HepG2 (cell line): ENCODE measurements around the gene ADAM10. TPM values are rescaled to one million over a fixed set of nuclear protein-coding genes. Genes with fewer than 3 reads are reported as not detected.

Source experiments
- ATAC-seq: fragments of 200-7000 bp; cut with Tn5 transposase; 3 replicates; pipeline ENCODE4 v1.9.1; 2020; ENCODE audit warnings: mild to moderate bottlenecking, moderate library complexity
- BruUV-seq: library from RNA; stranded (reverse); fragments of 400-500 nt; replicated peaks from 2 replicates; lab custom pipeline; 2021; lab: Mats Ljungman, UMichigan
- CTCF ChIA-PET: fragments of 300-600 bp; formaldehyde crosslinking; extraction: SDS; loops from one replicate; lab custom pipeline; 2021; ENCODE audit warnings: low total read pairs, inconsistent platforms, low intra/inter-chr PET ratio; lab: Yijun Ruan, JAX
- POLR2A ChIA-PET: fragments of 350-600 bp; sonication (Branson Sonifier 250); formaldehyde crosslinking; loops from one replicate; lab custom pipeline; 2020; ENCODE audit warnings: antibody characterized with exemption, inconsistent platforms; lab: Yijun Ruan, JAX
- DNase-seq: peaks from one replicate; pipeline ENCODE4 v3.0.0-alpha.2; 2015; ENCODE audit warnings: low spot score
- FAIRE-seq: peaks from 3 replicates; lab custom pipeline; 2011; peaks lifted over from hg19 to GRCh38; lab: Jason Lieb, UNC
- H2AFZ ChIP-seq: one replicate; pipeline ENCODE4 v1.6.1; 2011; ENCODE audit warnings: low read length, inconsistent platforms
- H3K27ac ChIP-seq: fragments of 300-600 bp; 3 replicates; pipeline ENCODE4 v1.8.0; 2011; ENCODE audit warnings: mixed run types, mild to moderate bottlenecking, mixed read lengths, low read length, inconsistent platforms; ENCODE audit not compliant: insufficient read depth; ENCODE audit errors: extremely low read length
- H3K27me3 ChIP-seq, 2 experiments: fragments of 200-600 bp in 1 of 2; 2 replicates in 1 of 2; 3 replicates in 1 of 2; pipeline versions ENCODE4 v1.6.0 to v1.8.0; 2011; ENCODE audit warnings: low read length in 2 of 2, mild to moderate bottlenecking in 2 of 2, moderate library complexity in 2 of 2, inconsistent platforms in 1 of 2; ENCODE audit not compliant: insufficient read depth in 2 of 2, control insufficient read depth in 1 of 2
- H3K36me3 ChIP-seq, 2 experiments: fragments of 200-600 bp in 1 of 2; replicated peaks in 1 of 2; 2 replicates in 1 of 2; 3 replicates in 1 of 2; pipeline versions ENCODE4 v1.5.1 to v1.8.0; 2011; ENCODE audit warnings: low read length in 2 of 2, inconsistent platforms in 1 of 2; ENCODE audit not compliant: insufficient read depth in 2 of 2, control insufficient read depth in 1 of 2
- H3K4me1 ChIP-seq: 2 replicates; pipeline ENCODE4 v1.5.1; 2012; ENCODE audit warnings: low read length, inconsistent platforms; ENCODE audit not compliant: insufficient read depth
- H3K4me2 ChIP-seq: 2 replicates; pipeline ENCODE4 v1.6.0; 2011; ENCODE audit warnings: low read depth, low read length, inconsistent platforms
- H3K4me3 ChIP-seq, 3 experiments: fragments of 200-600 bp in 1 of 3; sonication (generic), shearing (Covaris generic) in 1 of 3; replicated peaks in 1 of 3; 2 replicates each; pipeline ENCODE4 v1.5.1; 2011 to 2016; ENCODE audit warnings: low read length in 3 of 3, inconsistent platforms in 2 of 3, low read depth in 2 of 3, mild to moderate bottlenecking in 2 of 3, control low read depth in 1 of 3, mixed read lengths in 1 of 3; ENCODE audit not compliant: insufficient read depth in 1 of 3
- H3K79me2 ChIP-seq: one replicate; pipeline ENCODE4 v1.6.1; 2011; ENCODE audit warnings: low read length, inconsistent platforms; ENCODE audit not compliant: insufficient read depth
- H3K9ac ChIP-seq: 2 replicates; pipeline ENCODE4 v1.6.0; 2011; ENCODE audit warnings: mild to moderate bottlenecking, low read depth, low read length, inconsistent platforms; ENCODE audit not compliant: insufficient read depth
- H3K9me3 ChIP-seq: 2 replicates; pipeline ENCODE4 v1.5.1; 2012; ENCODE audit warnings: mild to moderate bottlenecking, low read length
- H4K20me1 ChIP-seq: 2 replicates; pipeline ENCODE4 v1.6.0; 2011; ENCODE audit warnings: inconsistent platforms, mild to moderate bottlenecking, low read length, moderate library complexity; ENCODE audit not compliant: insufficient read depth
- DMAP1 ChIP-seq: IDR thresholded peaks from 2 replicates; pipeline ENCODE4 v1.6.1; 2016
- HDAC2 ChIP-seq: sonication (generic); formaldehyde crosslinking; IDR thresholded peaks from 2 replicates; pipeline ENCODE4 v1.4.0; 2020; ENCODE audit warnings: missing genetic modification reagents
- IKZF5 ChIP-seq: IDR thresholded peaks from 2 replicates; pipeline ENCODE4 v1.6.1; 2018; ENCODE audit warnings: missing genetic modification reagents, mild to moderate bottlenecking, missing compliant biosample characterization
- KDM5B ChIP-seq: sonication (generic); formaldehyde crosslinking; IDR thresholded peaks from 2 replicates; pipeline ENCODE4 v1.4.0; 2020; ENCODE audit warnings: missing genetic modification reagents, mild to moderate bottlenecking, borderline replicate concordance
- KMT2A ChIP-seq: sonication (generic); formaldehyde crosslinking; IDR thresholded peaks from 2 replicates; pipeline ENCODE4 v1.4.0; 2020; ENCODE audit warnings: missing genetic modification reagents
- MNT ChIP-seq: fragments of 450-650 bp; IDR thresholded peaks from 2 replicates; pipeline ENCODE4 v1.6.1; 2016
- MXD3 ChIP-seq: IDR thresholded peaks from 2 replicates; pipeline ENCODE4 v1.6.1; 2016; ENCODE audit warnings: mild to moderate bottlenecking, missing biosample characterization, missing genetic modification reagents
- NFATC3 ChIP-seq: sonication (generic); formaldehyde crosslinking; IDR thresholded peaks from 2 replicates; pipeline ENCODE4 v1.5.1; 2020; ENCODE audit warnings: mild to moderate bottlenecking, missing genetic modification reagents
- NFKB2 ChIP-seq: sonication (generic); formaldehyde crosslinking; IDR thresholded peaks from 2 replicates; pipeline ENCODE4 v1.4.0; 2020; ENCODE audit warnings: missing genetic modification reagents, borderline replicate concordance
- NR2F6 ChIP-seq, 2 experiments: IDR thresholded peaks; 2 replicates each; pipeline ENCODE4 v1.6.1; 2016; ENCODE audit warnings: antibody characterized with exemption in 1 of 2, mild to moderate bottlenecking in 1 of 2
- POLR2AphosphoS5 ChIP-seq: IDR thresholded peaks from 2 replicates; pipeline ENCODE4 v1.6.1; 2012; ENCODE audit warnings: low read depth, low read length
- RBFOX2 ChIP-seq: fragments of 200-400 bp; formaldehyde crosslinking; IDR thresholded peaks from 2 replicates; pipeline ENCODE4 v1.6.1; 2017; ENCODE audit warnings: low read depth, mild to moderate bottlenecking, low read length
- SOX13 ChIP-seq, 3 experiments: fragments of 450-650 bp in 1 of 3; sonication (generic) in 1 of 3; formaldehyde crosslinking in 1 of 3; IDR thresholded peaks in 2 of 3; conservative IDR thresholded peaks in 1 of 3; 2 replicates each; pipeline versions ENCODE4 v1.5.0 to v1.6.1; 2016 to 2020; ENCODE audit warnings: antibody characterized with exemption in 1 of 3, mild to moderate bottlenecking in 1 of 3, missing compliant biosample characterization in 1 of 3, missing genetic modification reagents in 1 of 3, moderate library complexity in 1 of 3
- ZGPAT ChIP-seq: IDR thresholded peaks from 2 replicates; pipeline ENCODE4 v1.6.1; 2016; ENCODE audit warnings: mild to moderate bottlenecking
- ZNF704 ChIP-seq: sonication (generic); formaldehyde crosslinking; IDR thresholded peaks from 2 replicates; pipeline ENCODE4 v1.8.1; 2023; ENCODE audit warnings: mild to moderate bottlenecking, inconsistent platforms, moderate library complexity, missing genetic modification reagents, borderline replicate concordance
- ZNF768 ChIP-seq: sonication (generic); formaldehyde crosslinking; IDR thresholded peaks from 2 replicates; pipeline ENCODE4 v1.4.0; 2020; ENCODE audit warnings: missing genetic modification reagents
- ZNF792 ChIP-seq: IDR thresholded peaks from 2 replicates; pipeline ENCODE4 v1.6.1; 2016
- WGBS: methylation state at CpG from one replicate; pipeline ENCODE4 v1.1.6; 2017; ENCODE audit warnings: low lambda C conversion rate; 5-methylcytosine and 5-hydroxymethylcytosine counted together
- in situ Hi-C: cut with HindIII; loops from 2 replicates; pipeline ENCODE4 v1.10.0; 2017; ENCODE audit warnings: low pct_unique_long_range_greater_than_20kb; ENCODE audit not compliant: extremely low pct_ligation_motif_present
- intact Hi-C: fragments of 100-400 bp; cut with micrococcal nuclease; formaldehyde crosslinking; loops from one replicate; pipeline ENCODE4 v1.10.0; 2022; ENCODE audit not compliant: unreplicated experiment
- polyA plus RNA-seq, 8 experiments: library from polyadenylated mRNA; depleted of rRNA in 3 of 8; stranded (reverse) in 7 of 8; unstranded in 1 of 8; fragments of >200 nt; fragmentation: Illumina TruSeq in 4 of 8; extraction: Trizol in 4 of 8; gene quantifications; 2 replicates each; pipeline versions ENCODE4 v1.2.1 to v1.2.3, GENCODE V29; 2011 to 2016; ENCODE audit warnings: low read depth in 4 of 8, missing spikeins in 1 of 8, mixed read lengths in 1 of 8; ENCODE audit not compliant: insufficient read depth in 1 of 8
- total RNA-seq, 5 experiments: library from RNA; depleted of rRNA; stranded (reverse); fragments of >200 nt; fragmentation: Illumina TruSeq; extraction: Trizol; gene quantifications; 2 replicates each; pipeline ENCODE4 v1.2.3, GENCODE V29; 2016; ENCODE audit warnings: low read depth in 1 of 5

Gene ADAM10
- total and polyA plus RNA-seq, 2 of the 13 experiments (the other 11 are each of a cell fraction or from before 2014, with no cell fraction given), result 92.7 to 125 TPM

- Histone ChIP-seq H3K9me3 (no peaks in the 10 kb centered on the region), H3K36me3 (no peaks in the 10 kb centered on the region), H3K4me3 (peak overlapping the region; percentile 91 to 99 (median 95)), H2AFZ (no peak overlapping the region), H3K4me2 (peak overlapping the region; percentile 80), H3K27ac (peak overlapping the region; percentile 97), H3K27me3 (no peaks in the 10 kb centered on the region; a peak in 1 of 5 replicates), H4K20me1 (peaks cover 21% of the 10 kb centered on the region), H3K79me2 (peaks cover 55% of the 10 kb centered on the region), H3K4me1 (peaks cover 39% of the 10 kb centered on the region), H3K9ac (peak overlapping the region; percentile 96)
- DNase-seq, result peak; percentile 39
- FAIRE-seq, result no peak
- BruUV-seq, result TSS peak; percentile 65
- peak; percentile 70 for ATAC-seq
- intact Hi-C loops, result loop anchor here (5.0 to 10.0 kb wide), 2 partner anchors 74 to 317 kb away; partner anchors contain the start of gene LIPC
- ChIA-PET POLR2A (interaction anchor here (0.7 to 3.4 kb wide), 12 partner anchors 8 to 418 kb away, joined by 3 to 111 read pairs (median 6); partner anchors contain the start of gene MINDY2), CTCF (no interaction called here)
- 0% methylated on average over 15 of the region's 81 CpGs for WGBS
- in situ Hi-C loops, result no loop called here
- TF ChIP-seq ZNF768 (CRISPR knock-in tag) (peak; percentile 26; the same call in 1 of the 2 replicates), KDM5B (CRISPR knock-in tag) (peak; percentile 51; the same call in 1 of the 2 replicates), HDAC2 (CRISPR knock-in tag) (0 out of 2 replicates have a peak, but pooled peaks have one; percentile 34), MNT (0 out of 2 replicates have a peak, but pooled peaks have one; percentile 11), NR2F6 (IDR thresholded peaks at IDR 0.05) (no peak), NR2F6 (CRISPR knock-in tag; IDR thresholded peaks at IDR 0.05) (0 out of 2 replicates have a peak, but pooled peaks have one; percentile 27), SOX13 (IDR thresholded peaks at IDR 0.05) (no peak), SOX13 (CRISPR knock-in tag; conservative IDR thresholded peaks at IDR 0.05 in 1 of 2, IDR thresholded peaks at IDR 0.05 in 1 of 2) (peak in 1 of 2 experiments; percentile 38; a peak in 2 of 4 replicates), POLR2AphosphoS5 (peak; percentile 32; the same call in 1 of the 2 replicates), MXD3 (CRISPR knock-in tag) (0 out of 2 replicates have a peak, but pooled peaks have one; percentile 4), ZGPAT (CRISPR knock-in tag) (peak; percentile 34; the same call in 1 of the 2 replicates), NFKB2 (0 out of 2 replicates have a peak, but pooled peaks have one; percentile 28), ZNF704 (CRISPR knock-in tag) (0 out of 2 replicates have a peak, but pooled peaks have one; percentile 54), NFATC3 (CRISPR knock-in tag) (0 out of 2 replicates have a peak, but pooled peaks have one; percentile 57), IKZF5 (CRISPR knock-in tag) (0 out of 2 replicates have a peak, but pooled peaks have one; percentile 27), KMT2A (CRISPR knock-in tag) (peak; percentile 80; the same call in 1 of the 2 replicates), DMAP1 (CRISPR knock-in tag) (peak; percentile 36; the same call in 1 of the 2 replicates), RBFOX2 (peak; percentile 81), ZNF792 (CRISPR knock-in tag) (no peak)
These were observed 515 bp downstream of the ADAM10 start for GRCh38 chr15:58748852-58749531.
